GM12873 (cell line): ENCODE measurements around the gene GPSM1.

ENCODE experiments used
- CTCF ChIP-seq: IDR thresholded peaks from 2 replicates; pipeline ENCODE4 v1.5.1; 2012; ENCODE audit warnings: low read depth, mild to moderate bottlenecking, moderate library complexity, low read length, control low read depth; ENCODE audit not compliant: insufficient read depth; ENCODE audit errors: missing control alignments

Gene GPSM1

GRCh38 chr9:136303066-136303824 is 24.1 kb upstream of the GPSM1 start:
- TF ChIP-seq CTCF, result no peak

- TF ChIP-seq CTCF, result no peak
Measured at GRCh38 chr9:136303825-136304416, 23.4 kb upstream of the GPSM1 start, which contains the start of gene CCDC187. Gene CCDC187, minus strand, starts transcription at chr9:136304094. Its CDS starts 264 bp downstream, at chr9:136303830.

DNA sequence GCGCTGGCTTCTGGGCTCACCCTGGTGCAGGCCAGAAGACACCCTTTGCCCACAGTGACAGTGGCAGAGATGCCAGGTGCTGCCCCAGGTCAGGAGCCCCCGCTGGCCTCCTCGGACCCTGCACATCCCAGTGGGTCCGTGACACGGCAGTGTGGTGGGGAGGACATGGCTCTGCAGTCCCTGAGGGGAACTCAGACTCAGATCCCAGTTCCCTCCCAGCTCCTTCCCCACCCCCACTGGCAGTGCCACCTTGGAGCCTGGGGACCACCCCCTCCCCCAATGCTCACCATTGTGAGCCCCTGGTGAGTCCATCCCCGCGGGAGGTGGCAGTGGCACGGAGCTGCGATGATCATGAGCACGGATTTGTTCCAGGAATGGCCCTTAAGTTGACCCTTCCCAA is 22.9 kb upstream of the GPSM1 start:
- TF ChIP-seq CTCF, result no peak

- TF ChIP-seq CTCF, result no peak
Measured at GRCh38 chr9:136304981-136305380, 22.4 kb upstream of the GPSM1 start.

DNA sequence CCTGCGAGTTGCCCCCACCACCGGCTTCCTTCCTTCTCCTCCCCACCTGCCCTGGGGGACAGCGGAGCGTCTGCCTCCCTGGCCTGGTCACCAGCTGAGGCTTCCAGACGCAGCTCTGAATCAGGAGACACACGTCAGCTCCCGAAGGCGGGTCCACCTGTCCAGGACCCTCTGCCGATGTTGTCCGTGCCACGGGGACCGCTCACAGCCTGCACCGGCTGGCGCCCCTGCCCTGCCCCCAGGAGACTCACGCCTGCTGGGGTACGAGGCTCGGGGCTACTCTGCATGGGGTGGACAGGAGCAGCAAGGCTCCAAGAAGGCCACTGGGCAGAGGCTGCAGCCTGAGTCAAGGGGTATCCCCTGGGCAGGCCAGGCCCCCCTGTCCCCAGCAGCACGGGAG is 21.5 kb upstream of the GPSM1 start:
- no peak for TF ChIP-seq CTCF

DNA sequence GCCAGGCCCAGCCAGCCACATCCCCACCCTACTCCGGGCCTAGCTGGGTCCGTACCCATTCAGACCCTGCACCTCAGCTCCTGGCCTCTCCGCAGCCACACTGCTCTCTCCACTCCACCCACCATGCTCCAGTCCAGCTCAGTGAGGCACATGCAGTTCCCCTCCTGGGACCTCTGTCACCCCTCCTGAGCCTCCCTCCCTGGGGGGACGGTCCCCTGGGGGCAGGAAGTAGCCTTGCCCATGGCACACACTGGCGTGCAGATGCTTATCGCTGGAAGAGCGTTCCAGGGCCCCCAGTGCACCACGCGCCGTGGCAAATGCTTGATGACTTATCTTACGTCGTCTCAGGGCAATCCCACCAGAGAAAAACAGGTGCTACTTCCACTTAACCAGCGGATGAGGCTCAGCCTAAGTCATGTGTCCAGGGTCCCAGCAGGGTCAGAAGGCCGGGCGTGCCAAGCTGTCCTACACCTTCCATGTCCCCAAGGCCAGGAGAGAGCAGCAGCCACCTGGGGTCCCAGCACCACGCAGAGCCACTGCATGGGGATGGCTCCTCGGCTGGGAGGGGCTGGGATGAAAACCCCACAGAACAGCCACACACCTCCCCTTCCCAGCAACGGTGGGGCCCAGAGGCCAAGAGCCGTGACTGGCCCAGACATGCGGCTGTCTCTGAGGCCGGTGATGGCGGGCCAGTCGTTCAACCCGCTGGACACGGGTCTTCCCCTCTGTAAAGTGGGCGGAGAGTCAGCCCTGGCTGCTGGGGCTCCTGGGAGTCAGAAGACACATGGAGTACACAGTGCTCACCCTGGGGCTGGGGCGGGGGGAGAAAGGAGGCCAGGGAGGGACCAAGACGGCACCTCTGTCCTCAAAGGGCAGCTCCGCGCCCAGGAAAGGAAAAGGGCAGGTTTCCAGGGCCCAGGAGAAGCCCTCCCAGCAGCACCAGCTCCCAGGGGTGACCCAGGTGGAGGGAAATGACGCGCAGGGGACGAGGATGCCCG is 20.8 kb upstream of the GPSM1 start:
- no peak for TF ChIP-seq CTCF
